Neural progenitor cell (in vitro differentiated cells): ENCODE results near the gene ZNF277. TPM values are rescaled to one million over a fixed set of nuclear protein-coding genes. Genes with fewer than 3 reads are reported as not detected.

ENCODE experiments used
- DNase-seq: peaks from one replicate; pipeline ENCODE4 v3.0.0-alpha.2; 2016; ENCODE audit warnings: low spot score
- H2AFZ ChIP-seq: fragments of 200-600 bp; sonication (generic); replicated peaks from 2 replicates; pipeline ENCODE4 v1.6.1; 2016; ENCODE audit warnings: antibody characterized with exemption
- H3F3A ChIP-seq: fragments of 200-600 bp; sonication (generic); 2 replicates; pipeline ENCODE4 v1.6.1; 2016; ENCODE audit warnings: antibody characterized with exemption, low read depth
- H3K27ac ChIP-seq: fragments of 200-600 bp; sonication (generic); 2 replicates; pipeline ENCODE4 v1.5.1; 2016; ENCODE audit warnings: mild to moderate bottlenecking
- H3K27me3 ChIP-seq: fragments of 200-600 bp; sonication (generic); 2 replicates; pipeline ENCODE4 v1.6.1; 2016; ENCODE audit warnings: mild to moderate bottlenecking, moderate library complexity
- H3K36me3 ChIP-seq: fragments of 200-600 bp; sonication (generic); 2 replicates; pipeline ENCODE4 v1.5.1; 2016
- H3K4me1 ChIP-seq: fragments of 200-600 bp; sonication (generic); 2 replicates; pipeline ENCODE4 v1.6.1; 2016; ENCODE audit warnings: mixed run types
- H3K4me2 ChIP-seq: fragments of 200-600 bp; sonication (generic); 2 replicates; pipeline ENCODE4 v1.6.1; 2016
- H3K4me3 ChIP-seq: fragments of 200-600 bp; sonication (generic); 2 replicates; pipeline ENCODE4 v1.5.1; 2016
- H3K79me2 ChIP-seq: fragments of 200-600 bp; sonication (generic); 2 replicates; pipeline ENCODE4 v1.6.1; 2016; ENCODE audit warnings: low read depth
- H3K9ac ChIP-seq: fragments of 200-600 bp; sonication (generic); 2 replicates; pipeline ENCODE4 v1.6.1; 2016
- H3K9me3 ChIP-seq: fragments of 200-600 bp; sonication (generic); 2 replicates; pipeline ENCODE4 v1.5.1; 2016; ENCODE audit warnings: low read depth
- H4K20me1 ChIP-seq: fragments of 200-600 bp; sonication (generic); 2 replicates; pipeline ENCODE4 v1.6.1; 2016; ENCODE audit warnings: low read depth
- H3K27ac Mint-ChIP-seq: 3 replicates; pipeline ENCODE4 v1.8.0; 2021; ENCODE audit warnings: mixed read lengths
- H3K27me3 Mint-ChIP-seq: 2 replicates; pipeline ENCODE4 v1.8.0; 2022; ENCODE audit warnings: low read depth, mild to moderate bottlenecking, inconsistent platforms, moderate library complexity, mixed read lengths; ENCODE audit not compliant: insufficient read depth
- H3K36me3 Mint-ChIP-seq: 3 replicates; pipeline ENCODE4 v1.8.0; 2021; ENCODE audit warnings: mixed read lengths
- H3K4me1 Mint-ChIP-seq: 3 replicates; pipeline ENCODE4 v1.8.0; 2021; ENCODE audit warnings: mixed read lengths
- H3K4me3 Mint-ChIP-seq: 3 replicates; pipeline ENCODE4 v1.8.0; 2021; ENCODE audit warnings: mild to moderate bottlenecking, moderate library complexity, mixed read lengths
- H3K9me3 Mint-ChIP-seq: 3 replicates; pipeline ENCODE4 v1.8.0; 2020; ENCODE audit warnings: mixed read lengths
- EZH2 ChIP-seq: fragments of 200-600 bp; sonication (generic); IDR thresholded peaks from 2 replicates; pipeline ENCODE4 v1.6.1; 2017; ENCODE audit warnings: antibody characterized with exemption, mild to moderate bottlenecking, moderate library complexity
- EZH2phosphoT487 ChIP-seq: fragments of 200-600 bp; sonication (generic); IDR thresholded peaks from 2 replicates; pipeline ENCODE4 v1.6.1; 2017; ENCODE audit warnings: antibody characterized with exemption
- total RNA-seq: library from RNA; depleted of rRNA; stranded (reverse); fragments of >200 nt; gene quantifications from 2 replicates; pipeline ENCODE4 v1.2.3, GENCODE V29; 2015; ENCODE audit warnings: low replicate concordance
- TF ChIP-seq, protein P1 (sequence below): fragments of 200-600 bp; sonication (generic); IDR thresholded peaks from 2 replicates; pipeline ENCODE4 v1.5.1; 2017; ENCODE audit warnings: antibody characterized with exemption, mild to moderate bottlenecking

ZNF277 gene
- total RNA-seq, 1 donor from 2014 or later = 55.5 TPM

DNA sequence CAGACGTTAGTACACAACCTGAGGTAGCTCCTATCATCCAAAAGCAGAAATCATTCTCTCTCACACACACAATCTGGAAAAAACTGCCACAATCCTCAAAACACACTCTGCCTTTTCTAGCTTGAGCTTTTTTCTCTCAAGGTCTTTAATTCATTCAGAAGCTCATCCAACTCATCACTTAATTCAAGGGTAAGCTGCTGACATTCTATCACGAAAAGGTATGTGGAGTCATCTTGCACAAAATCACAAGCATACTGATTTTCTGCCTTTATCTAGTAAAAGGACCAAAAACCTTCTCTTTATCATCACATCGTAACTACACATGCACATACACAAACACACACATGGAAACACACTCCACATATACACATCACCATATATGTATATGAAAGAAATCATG, 32.3 kb upstream of the ZNF277 start:
- no peaks in the 10 kb centered on the region for H3K9me3 Mint-ChIP-seq

DNA sequence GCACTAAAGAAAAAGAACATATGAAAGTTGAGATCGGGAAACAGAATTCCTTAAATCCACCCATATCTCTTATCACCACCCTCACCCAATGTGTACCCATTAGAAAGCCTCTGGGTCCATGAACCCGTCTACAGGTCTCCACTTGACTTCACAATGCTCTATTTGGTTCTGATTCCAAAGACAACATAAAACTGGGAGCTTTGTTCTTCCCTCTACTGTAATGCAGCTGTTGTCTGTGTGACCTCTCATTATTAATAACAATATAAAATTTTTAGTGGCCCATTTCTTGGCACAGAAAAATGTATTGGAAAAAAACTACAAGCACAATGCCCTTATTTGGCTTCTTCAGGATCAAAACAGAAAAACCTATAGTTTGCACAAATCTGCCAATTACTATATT, 30.3 kb upstream of the ZNF277 start:
- Histone ChIP-seq H3K79me2 (no peaks in the 10 kb centered on the region), H3K4me2 (no peak overlapping the region)
- H3K4me1 Mint-ChIP-seq = peaks cover 27% of the 10 kb centered on the region

More for the DNA sequence above, 32.3 kb upstream of the ZNF277 start:
- no peak overlapping the region for H3K4me3 ChIP-seq
- H3K27me3 ChIP-seq = no peaks in the 10 kb centered on the region
- H3F3A ChIP-seq = no peaks in the 10 kb centered on the region
- H3K79me2 ChIP-seq = no peaks in the 10 kb centered on the region
- H2AFZ ChIP-seq = no peak overlapping the region
- no peaks in the 10 kb centered on the region for H3K36me3 ChIP-seq
- no peaks in the 10 kb centered on the region for H3K9me3 ChIP-seq
- no peak overlapping the region for H3K27ac ChIP-seq
- no peaks in the 10 kb centered on the region for H3K27me3 Mint-ChIP-seq
- no peak overlapping the region for H3K9ac ChIP-seq
- H3K4me1 ChIP-seq = peaks cover 7% of the 10 kb centered on the region
- H3K4me1 Mint-ChIP-seq = peaks cover 17% of the 10 kb centered on the region
- H4K20me1 ChIP-seq = peaks cover 5% of the 10 kb centered on the region
- TF ChIP-seq, protein P1, sequence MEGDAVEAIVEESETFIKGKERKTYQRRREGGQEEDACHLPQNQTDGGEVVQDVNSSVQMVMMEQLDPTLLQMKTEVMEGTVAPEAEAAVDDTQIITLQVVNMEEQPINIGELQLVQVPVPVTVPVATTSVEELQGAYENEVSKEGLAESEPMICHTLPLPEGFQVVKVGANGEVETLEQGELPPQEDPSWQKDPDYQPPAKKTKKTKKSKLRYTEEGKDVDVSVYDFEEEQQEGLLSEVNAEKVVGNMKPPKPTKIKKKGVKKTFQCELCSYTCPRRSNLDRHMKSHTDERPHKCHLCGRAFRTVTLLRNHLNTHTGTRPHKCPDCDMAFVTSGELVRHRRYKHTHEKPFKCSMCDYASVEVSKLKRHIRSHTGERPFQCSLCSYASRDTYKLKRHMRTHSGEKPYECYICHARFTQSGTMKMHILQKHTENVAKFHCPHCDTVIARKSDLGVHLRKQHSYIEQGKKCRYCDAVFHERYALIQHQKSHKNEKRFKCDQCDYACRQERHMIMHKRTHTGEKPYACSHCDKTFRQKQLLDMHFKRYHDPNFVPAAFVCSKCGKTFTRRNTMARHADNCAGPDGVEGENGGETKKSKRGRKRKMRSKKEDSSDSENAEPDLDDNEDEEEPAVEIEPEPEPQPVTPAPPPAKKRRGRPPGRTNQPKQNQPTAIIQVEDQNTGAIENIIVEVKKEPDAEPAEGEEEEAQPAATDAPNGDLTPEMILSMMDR = no peak
- TF ChIP-seq EZH2 (no peak), EZH2phosphoT487 (no peak)
- no peak overlapping the region for H3K4me2 ChIP-seq
- peaks cover 5% of the 10 kb centered on the region for H3K36me3 Mint-ChIP-seq
- DNase-seq = no peak
- no peak overlapping the region for H3K4me3 Mint-ChIP-seq
- no peak overlapping the region for H3K27ac Mint-ChIP-seq

DNA sequence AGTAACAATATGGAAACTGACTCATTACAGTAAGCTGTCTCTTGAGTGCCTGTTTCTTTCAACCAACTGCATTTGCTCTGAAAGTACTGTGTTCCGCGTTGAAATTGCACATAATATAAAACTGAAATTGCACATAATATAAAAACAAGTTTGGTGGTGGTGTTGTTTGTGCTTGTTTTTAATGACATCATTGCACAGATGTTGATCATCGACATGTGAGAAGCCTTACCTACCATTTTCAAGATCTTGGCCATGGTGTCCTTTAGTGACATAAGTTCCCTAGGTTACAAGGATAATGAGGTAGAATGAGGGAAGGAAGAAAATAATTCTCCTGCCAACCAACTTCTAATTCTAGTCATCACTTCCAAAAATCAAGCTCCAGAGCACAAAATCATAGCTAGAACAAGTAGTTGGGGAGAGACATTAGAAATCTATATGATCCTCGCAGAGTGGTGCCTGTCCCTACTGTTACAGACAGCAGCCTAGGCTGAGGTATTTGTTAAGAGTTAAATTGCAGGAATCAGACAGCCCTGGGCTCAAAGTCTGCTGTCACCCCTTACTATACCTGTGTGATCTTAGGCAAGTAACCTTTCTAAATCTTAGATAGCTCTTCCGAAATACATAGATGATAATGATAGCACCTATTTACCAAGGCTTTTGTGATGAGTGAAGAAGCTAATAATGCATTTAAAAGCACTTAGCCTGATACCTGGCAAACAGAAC, 29.6 kb upstream of the ZNF277 start:
- no peak overlapping the region for H2AFZ ChIP-seq
- no peak overlapping the region for H3K4me3 ChIP-seq
- no peak overlapping the region for H3K27ac Mint-ChIP-seq
- H3K27me3 Mint-ChIP-seq = no peaks in the 10 kb centered on the region
- H3K27me3 ChIP-seq = no peaks in the 10 kb centered on the region
- DNase-seq = no peak
- H3K4me1 ChIP-seq = peaks cover 7% of the 10 kb centered on the region
- no peaks in the 10 kb centered on the region for H3K79me2 ChIP-seq
- peaks cover 5% of the 10 kb centered on the region for H4K20me1 ChIP-seq
- H3K4me2 ChIP-seq = no peak overlapping the region
- no peaks in the 10 kb centered on the region for H3F3A ChIP-seq
- no peak overlapping the region for H3K4me3 Mint-ChIP-seq
- peaks cover 27% of the 10 kb centered on the region for H3K4me1 Mint-ChIP-seq
- H3K9me3 ChIP-seq = no peaks in the 10 kb centered on the region
- no peaks in the 10 kb centered on the region for H3K36me3 ChIP-seq
- H3K36me3 Mint-ChIP-seq = peaks cover 1% of the 10 kb centered on the region
- no peak overlapping the region for H3K9ac ChIP-seq
- no peak overlapping the region for H3K27ac ChIP-seq
- TF ChIP-seq EZH2 (no peak), EZH2phosphoT487 (no peak)
- TF ChIP-seq, protein P1 = no peak
- no peaks in the 10 kb centered on the region for H3K9me3 Mint-ChIP-seq

More for the DNA sequence above, 30.3 kb upstream of the ZNF277 start:
- Histone ChIP-seq H2AFZ (no peak overlapping the region), H3K9ac (no peak overlapping the region), H3K4me1 (peaks cover 7% of the 10 kb centered on the region), H3K9me3 (no peaks in the 10 kb centered on the region), H4K20me1 (peaks cover 5% of the 10 kb centered on the region), H3K36me3 (no peaks in the 10 kb centered on the region), H3F3A (no peaks in the 10 kb centered on the region), H3K27me3 (no peaks in the 10 kb centered on the region), H3K4me3 (no peak overlapping the region), H3K27ac (no peak overlapping the region)
- H3K36me3 Mint-ChIP-seq = peaks cover 1% of the 10 kb centered on the region
- H3K4me3 Mint-ChIP-seq = no peak overlapping the region
- no peaks in the 10 kb centered on the region for H3K27me3 Mint-ChIP-seq
- H3K9me3 Mint-ChIP-seq = no peaks in the 10 kb centered on the region
- no peak for DNase-seq
- H3K27ac Mint-ChIP-seq = no peak overlapping the region
- TF ChIP-seq EZH2 (no peak), EZH2phosphoT487 (no peak)
- TF ChIP-seq, protein P1 = no peak
